ENCODE results near the gene ARID1A. TPM values are rescaled to one million over a fixed set of nuclear protein-coding genes. Genes with fewer than 3 reads are reported as not detected.

ARID1A gene
- total and polyA plus RNA-seq, 2 experiments from 2014 or later = 50.0 to 104 TPM

DNA sequence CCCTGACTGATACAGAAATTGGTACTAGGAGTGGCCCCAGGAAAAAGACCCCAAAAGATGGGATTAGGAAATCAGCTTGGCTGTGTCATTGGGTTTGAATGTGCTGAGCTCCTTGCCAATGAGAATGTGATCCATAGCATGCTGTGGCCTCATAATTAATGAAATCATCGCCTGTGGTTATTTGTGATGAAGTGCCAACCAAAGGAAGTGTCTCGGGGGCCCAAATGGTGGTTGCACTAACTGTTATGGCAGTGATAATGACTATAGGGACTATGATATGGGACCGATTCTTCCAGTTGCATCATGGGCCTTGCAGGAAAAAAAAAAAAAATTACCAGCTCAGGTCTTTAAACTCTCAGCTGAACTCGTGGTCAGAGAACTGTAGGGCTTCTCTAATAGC is 115.2 kb downstream of the ARID1A start:
- Histone ChIP-seq H3K4me2 (no peak overlapping the region), H3K27ac (ENCODE audit: low read depth) (no peak overlapping the region), H4K20me1 (replicated peaks; ENCODE audit: insufficient read depth) (no peaks in the 10 kb centered on the region), H3K79me2 (replicated peaks; ENCODE audit: insufficient read depth) (no peaks in the 10 kb centered on the region), H3K36me3 (ENCODE audit: insufficient read depth) (no peaks in the 10 kb centered on the region), H3K4me1 (ENCODE audit: insufficient read depth) (no peaks in the 10 kb centered on the region), H3K27me3 (ENCODE audit: insufficient read depth) (no peaks in the 10 kb centered on the region), H3K9me2 (ENCODE audit: insufficient read depth) (no peaks in the 10 kb centered on the region), H3K4me3 (no peak overlapping the region), H3F3A (replicated peaks; ENCODE audit: low read depth) (no peaks in the 10 kb centered on the region), H2AFZ (no peak overlapping the region)
- TF ChIP-seq POLR2AphosphoS5 (IDR thresholded peaks at IDR 0.05; ENCODE audit: low read depth) = no peak
- TF ChIP-seq EZH2phosphoT487 (IDR thresholded peaks at IDR 0.05; ENCODE audit: unreplicated experiment) = no peak
- TF ChIP-seq, protein P1, sequence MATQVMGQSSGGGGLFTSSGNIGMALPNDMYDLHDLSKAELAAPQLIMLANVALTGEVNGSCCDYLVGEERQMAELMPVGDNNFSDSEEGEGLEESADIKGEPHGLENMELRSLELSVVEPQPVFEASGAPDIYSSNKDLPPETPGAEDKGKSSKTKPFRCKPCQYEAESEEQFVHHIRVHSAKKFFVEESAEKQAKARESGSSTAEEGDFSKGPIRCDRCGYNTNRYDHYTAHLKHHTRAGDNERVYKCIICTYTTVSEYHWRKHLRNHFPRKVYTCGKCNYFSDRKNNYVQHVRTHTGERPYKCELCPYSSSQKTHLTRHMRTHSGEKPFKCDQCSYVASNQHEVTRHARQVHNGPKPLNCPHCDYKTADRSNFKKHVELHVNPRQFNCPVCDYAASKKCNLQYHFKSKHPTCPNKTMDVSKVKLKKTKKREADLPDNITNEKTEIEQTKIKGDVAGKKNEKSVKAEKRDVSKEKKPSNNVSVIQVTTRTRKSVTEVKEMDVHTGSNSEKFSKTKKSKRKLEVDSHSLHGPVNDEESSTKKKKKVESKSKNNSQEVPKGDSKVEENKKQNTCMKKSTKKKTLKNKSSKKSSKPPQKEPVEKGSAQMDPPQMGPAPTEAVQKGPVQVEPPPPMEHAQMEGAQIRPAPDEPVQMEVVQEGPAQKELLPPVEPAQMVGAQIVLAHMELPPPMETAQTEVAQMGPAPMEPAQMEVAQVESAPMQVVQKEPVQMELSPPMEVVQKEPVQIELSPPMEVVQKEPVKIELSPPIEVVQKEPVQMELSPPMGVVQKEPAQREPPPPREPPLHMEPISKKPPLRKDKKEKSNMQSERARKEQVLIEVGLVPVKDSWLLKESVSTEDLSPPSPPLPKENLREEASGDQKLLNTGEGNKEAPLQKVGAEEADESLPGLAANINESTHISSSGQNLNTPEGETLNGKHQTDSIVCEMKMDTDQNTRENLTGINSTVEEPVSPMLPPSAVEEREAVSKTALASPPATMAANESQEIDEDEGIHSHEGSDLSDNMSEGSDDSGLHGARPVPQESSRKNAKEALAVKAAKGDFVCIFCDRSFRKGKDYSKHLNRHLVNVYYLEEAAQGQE (IDR thresholded peaks at IDR 0.05; ENCODE audit: unreplicated experiment) = no peak
- TF ChIP-seq EZH2 (IDR thresholded peaks at IDR 0.05; ENCODE audit: low read depth, unreplicated experiment) = no peak
- no peak for TF ChIP-seq NANOG (IDR thresholded peaks at IDR 0.05; ENCODE audit: borderline replicate concordance)
- TF ChIP-seq, protein P2, sequence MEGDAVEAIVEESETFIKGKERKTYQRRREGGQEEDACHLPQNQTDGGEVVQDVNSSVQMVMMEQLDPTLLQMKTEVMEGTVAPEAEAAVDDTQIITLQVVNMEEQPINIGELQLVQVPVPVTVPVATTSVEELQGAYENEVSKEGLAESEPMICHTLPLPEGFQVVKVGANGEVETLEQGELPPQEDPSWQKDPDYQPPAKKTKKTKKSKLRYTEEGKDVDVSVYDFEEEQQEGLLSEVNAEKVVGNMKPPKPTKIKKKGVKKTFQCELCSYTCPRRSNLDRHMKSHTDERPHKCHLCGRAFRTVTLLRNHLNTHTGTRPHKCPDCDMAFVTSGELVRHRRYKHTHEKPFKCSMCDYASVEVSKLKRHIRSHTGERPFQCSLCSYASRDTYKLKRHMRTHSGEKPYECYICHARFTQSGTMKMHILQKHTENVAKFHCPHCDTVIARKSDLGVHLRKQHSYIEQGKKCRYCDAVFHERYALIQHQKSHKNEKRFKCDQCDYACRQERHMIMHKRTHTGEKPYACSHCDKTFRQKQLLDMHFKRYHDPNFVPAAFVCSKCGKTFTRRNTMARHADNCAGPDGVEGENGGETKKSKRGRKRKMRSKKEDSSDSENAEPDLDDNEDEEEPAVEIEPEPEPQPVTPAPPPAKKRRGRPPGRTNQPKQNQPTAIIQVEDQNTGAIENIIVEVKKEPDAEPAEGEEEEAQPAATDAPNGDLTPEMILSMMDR (conservative IDR thresholded peaks at IDR 0.05; ENCODE audit: low read depth in 2 of 2) = no peak
- no peak for TF ChIP-seq JUNB (IDR thresholded peaks at IDR 0.05; ENCODE audit: unreplicated experiment)
- TF ChIP-seq, protein P3, sequence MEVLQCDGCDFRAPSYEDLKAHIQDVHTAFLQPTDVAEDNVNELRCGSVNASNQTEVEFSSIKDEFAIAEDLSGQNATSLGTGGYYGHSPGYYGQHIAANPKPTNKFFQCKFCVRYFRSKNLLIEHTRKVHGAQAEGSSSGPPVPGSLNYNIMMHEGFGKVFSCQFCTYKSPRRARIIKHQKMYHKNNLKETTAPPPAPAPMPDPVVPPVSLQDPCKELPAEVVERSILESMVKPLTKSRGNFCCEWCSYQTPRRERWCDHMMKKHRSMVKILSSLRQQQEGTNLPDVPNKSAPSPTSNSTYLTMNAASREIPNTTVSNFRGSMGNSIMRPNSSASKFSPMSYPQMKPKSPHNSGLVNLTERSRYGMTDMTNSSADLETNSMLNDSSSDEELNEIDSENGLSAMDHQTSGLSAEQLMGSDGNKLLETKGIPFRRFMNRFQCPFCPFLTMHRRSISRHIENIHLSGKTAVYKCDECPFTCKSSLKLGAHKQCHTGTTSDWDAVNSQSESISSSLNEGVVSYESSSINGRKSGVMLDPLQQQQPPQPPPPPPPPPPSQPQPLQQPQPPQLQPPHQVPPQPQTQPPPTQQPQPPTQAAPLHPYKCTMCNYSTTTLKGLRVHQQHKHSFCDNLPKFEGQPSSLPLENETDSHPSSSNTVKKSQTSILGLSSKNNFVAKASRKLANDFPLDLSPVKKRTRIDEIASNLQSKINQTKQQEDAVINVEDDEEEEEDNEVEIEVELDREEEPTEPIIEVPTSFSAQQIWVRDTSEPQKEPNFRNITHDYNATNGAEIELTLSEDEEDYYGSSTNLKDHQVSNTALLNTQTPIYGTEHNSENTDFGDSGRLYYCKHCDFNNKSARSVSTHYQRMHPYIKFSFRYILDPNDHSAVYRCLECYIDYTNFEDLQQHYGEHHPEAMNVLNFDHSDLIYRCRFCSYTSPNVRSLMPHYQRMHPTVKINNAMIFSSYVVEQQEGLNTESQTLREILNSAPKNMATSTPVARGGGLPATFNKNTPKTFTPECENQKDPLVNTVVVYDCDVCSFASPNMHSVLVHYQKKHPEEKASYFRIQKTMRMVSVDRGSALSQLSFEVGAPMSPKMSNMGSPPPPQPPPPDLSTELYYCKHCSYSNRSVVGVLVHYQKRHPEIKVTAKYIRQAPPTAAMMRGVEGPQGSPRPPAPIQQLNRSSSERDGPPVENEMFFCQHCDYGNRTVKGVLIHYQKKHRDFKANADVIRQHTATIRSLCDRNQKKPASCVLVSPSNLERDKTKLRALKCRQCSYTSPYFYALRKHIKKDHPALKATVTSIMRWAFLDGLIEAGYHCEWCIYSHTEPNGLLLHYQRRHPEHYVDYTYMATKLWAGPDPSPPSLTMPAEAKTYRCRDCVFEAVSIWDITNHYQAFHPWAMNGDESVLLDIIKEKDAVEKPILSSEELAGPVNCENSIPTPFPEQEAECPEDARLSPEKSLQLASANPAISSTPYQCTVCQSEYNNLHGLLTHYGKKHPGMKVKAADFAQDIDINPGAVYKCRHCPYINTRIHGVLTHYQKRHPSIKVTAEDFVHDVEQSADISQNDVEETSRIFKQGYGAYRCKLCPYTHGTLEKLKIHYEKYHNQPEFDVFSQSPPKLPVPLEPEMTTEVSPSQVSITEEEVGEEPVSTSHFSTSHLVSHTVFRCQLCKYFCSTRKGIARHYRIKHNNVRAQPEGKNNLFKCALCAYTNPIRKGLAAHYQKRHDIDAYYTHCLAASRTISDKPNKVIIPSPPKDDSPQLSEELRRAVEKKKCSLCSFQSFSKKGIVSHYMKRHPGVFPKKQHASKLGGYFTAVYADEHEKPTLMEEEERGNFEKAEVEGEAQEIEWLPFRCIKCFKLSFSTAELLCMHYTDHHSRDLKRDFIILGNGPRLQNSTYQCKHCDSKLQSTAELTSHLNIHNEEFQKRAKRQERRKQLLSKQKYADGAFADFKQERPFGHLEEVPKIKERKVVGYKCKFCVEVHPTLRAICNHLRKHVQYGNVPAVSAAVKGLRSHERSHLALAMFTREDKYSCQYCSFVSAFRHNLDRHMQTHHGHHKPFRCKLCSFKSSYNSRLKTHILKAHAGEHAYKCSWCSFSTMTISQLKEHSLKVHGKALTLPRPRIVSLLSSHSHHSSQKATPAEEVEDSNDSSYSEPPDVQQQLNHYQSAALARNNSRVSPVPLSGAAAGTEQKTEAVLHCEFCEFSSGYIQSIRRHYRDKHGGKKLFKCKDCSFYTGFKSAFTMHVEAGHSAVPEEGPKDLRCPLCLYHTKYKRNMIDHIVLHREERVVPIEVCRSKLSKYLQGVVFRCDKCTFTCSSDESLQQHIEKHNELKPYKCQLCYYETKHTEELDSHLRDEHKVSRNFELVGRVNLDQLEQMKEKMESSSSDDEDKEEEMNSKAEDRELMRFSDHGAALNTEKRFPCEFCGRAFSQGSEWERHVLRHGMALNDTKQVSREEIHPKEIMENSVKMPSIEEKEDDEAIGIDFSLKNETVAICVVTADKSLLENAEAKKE (CRISPR knock-in tag; IDR thresholded peaks at IDR 0.05) = no peak
- TF ChIP-seq ZNF114 (CRISPR knock-in tag; IDR thresholded peaks at IDR 0.05) = no peak
- Mint-ChIP-seq H3K4me3 (no peak overlapping the region), H3K27me3 (ENCODE audit: insufficient read depth, low read depth, poor library complexity) (peaks cover 3% of the 10 kb centered on the region), H3K36me3 (ENCODE audit: low read depth) (no peaks in the 10 kb centered on the region; the same call in 2 of the 3 replicates), H3K4me1 (no peaks in the 10 kb centered on the region), H3K9me3 (peaks cover 16% of the 10 kb centered on the region; the same call in 2 of the 3 replicates), H3K27ac (no peak overlapping the region)
- no peak for ATAC-seq
- no peak for DNase-seq (ENCODE audit: low spot score)

All from GM23338 (cell line).